MM.1S (cell line): ENCODE data around the gene TMEM272.

Source experiments
- EZH2phosphoT487 ChIP-seq: fragments of 300-600 bp; sonication (generic); IDR thresholded peaks from 2 replicates; pipeline ENCODE4 v1.6.1; 2018; ENCODE audit warnings: antibody characterized with exemption, low read length
- TF ChIP-seq, protein P1 (sequence below): fragments of 300-600 bp; sonication (generic); IDR thresholded peaks from 2 replicates; pipeline ENCODE4 v1.5.1; 2016; ENCODE audit warnings: antibody characterized with exemption, low read length, mixed read lengths

DNA sequence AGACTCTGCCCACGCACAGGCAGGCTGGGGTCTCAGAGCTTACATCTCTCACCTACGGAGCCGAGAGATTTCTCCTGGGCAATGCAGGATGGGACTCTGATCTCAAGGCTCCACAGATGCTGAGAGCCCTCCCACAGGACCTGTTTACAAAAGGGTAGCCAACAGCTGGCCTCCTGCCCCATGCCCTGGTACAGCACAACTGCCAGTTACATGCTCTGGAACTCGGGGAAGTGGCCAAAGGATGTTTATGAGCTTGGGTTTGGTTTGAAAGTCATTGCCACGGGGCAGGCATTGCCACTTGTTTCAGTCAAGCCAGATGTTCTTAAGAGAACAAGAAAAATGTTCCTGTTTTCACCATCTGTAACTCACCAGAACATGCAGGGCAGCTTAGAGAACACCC, 44.5 kb downstream of the TMEM272 start:
- TF ChIP-seq, protein P1, sequence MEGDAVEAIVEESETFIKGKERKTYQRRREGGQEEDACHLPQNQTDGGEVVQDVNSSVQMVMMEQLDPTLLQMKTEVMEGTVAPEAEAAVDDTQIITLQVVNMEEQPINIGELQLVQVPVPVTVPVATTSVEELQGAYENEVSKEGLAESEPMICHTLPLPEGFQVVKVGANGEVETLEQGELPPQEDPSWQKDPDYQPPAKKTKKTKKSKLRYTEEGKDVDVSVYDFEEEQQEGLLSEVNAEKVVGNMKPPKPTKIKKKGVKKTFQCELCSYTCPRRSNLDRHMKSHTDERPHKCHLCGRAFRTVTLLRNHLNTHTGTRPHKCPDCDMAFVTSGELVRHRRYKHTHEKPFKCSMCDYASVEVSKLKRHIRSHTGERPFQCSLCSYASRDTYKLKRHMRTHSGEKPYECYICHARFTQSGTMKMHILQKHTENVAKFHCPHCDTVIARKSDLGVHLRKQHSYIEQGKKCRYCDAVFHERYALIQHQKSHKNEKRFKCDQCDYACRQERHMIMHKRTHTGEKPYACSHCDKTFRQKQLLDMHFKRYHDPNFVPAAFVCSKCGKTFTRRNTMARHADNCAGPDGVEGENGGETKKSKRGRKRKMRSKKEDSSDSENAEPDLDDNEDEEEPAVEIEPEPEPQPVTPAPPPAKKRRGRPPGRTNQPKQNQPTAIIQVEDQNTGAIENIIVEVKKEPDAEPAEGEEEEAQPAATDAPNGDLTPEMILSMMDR = no peak
- no peak for TF ChIP-seq EZH2phosphoT487
